ENCODE results near the gene AK4.

DNA sequence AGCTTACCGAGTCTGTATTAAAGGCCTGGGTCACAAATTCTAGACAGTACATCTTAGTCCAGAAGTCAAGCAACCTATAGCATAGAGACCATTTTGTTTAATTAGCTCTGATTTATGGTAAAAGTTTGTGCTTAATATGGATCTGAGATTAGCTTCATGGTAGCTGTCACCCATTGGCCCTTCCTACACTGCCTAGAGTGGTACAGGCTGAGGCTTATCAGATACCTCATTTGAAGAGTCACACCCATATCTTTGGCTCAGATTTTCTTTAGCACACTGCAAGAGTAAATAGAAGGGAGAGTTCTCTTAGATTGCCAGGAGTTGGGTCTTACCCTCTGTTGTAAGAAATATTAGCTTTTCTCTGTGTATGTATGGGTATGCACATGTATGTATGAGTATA lies 3.6 kb downstream of the AK4 start:
- TF ChIP-seq, protein P1, sequence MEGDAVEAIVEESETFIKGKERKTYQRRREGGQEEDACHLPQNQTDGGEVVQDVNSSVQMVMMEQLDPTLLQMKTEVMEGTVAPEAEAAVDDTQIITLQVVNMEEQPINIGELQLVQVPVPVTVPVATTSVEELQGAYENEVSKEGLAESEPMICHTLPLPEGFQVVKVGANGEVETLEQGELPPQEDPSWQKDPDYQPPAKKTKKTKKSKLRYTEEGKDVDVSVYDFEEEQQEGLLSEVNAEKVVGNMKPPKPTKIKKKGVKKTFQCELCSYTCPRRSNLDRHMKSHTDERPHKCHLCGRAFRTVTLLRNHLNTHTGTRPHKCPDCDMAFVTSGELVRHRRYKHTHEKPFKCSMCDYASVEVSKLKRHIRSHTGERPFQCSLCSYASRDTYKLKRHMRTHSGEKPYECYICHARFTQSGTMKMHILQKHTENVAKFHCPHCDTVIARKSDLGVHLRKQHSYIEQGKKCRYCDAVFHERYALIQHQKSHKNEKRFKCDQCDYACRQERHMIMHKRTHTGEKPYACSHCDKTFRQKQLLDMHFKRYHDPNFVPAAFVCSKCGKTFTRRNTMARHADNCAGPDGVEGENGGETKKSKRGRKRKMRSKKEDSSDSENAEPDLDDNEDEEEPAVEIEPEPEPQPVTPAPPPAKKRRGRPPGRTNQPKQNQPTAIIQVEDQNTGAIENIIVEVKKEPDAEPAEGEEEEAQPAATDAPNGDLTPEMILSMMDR (optimal IDR thresholded peaks at IDR 0.05 in 1 of 3, IDR thresholded peaks at IDR 0.05 in 1 of 3, conservative IDR thresholded peaks at IDR 0.05 in 1 of 3; ENCODE audit: extremely low read depth in 1 of 3, insufficient read depth in 2 of 3, low read length in 3 of 3), result no peak
- no peak for TF ChIP-seq EZH2 (IDR thresholded peaks at IDR 0.05; ENCODE audit: low read length)

Data from keratinocyte (primary cell).